ENCODE data around the gene TENM3. TPM values are rescaled to one million over a fixed set of nuclear protein-coding genes. Genes with fewer than 3 reads are reported as not detected.

TENM3 gene
- total RNA-seq, 1 experiment from 2014 or later: not detected

DNA sequence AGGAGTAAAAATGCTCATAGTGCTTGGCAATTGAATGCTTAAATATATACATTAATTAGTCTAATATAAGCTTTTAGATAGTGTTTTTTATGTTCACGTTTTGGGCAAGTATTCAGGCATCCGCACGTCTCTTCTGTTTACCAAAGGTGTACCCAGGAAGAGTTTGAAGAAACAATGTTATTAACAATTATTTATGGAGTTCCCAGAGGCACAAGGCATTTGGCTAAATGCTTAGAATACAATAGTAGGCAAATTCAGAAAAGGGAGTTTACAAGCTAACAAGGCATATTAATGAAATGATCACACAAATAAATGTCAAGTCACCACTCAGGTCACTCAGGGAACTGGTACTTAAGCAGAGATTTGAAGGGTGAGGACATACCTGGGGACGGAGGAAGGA lies 294.8 kb downstream of the TENM3 start:
- intact Hi-C loops (cut with micrococcal nuclease; ENCODE audit: unreplicated experiment): no loop called here

DNA sequence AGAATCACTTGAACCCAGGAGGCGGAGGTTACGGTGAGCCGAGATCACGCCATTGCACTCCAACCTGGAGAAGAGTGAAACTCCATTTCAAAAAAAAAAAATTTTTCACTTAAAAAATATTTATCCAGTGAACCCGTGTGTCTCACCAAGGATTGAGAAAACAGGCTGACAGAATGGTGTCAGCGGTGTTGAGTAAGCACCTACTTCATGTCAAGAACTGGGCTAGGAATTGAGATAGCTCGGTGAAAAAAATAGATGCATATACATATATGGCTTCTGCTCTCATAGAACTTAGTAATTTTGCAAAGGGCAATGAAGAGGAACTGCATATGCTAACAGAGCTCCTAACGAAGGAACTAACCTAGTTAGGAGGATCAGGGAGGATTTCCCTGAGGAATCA lies 297.3 kb downstream of the TENM3 start:
- Histone ChIP-seq H4K20me1 (ENCODE audit: insufficient read depth) (no peaks in the 10 kb centered on the region), H3K9me2 (ENCODE audit: insufficient read depth) (no peaks in the 10 kb centered on the region), H3K27ac (no peak overlapping the region), H3K79me2 (ENCODE audit: low read depth) (no peaks in the 10 kb centered on the region), H3K27me3 (ENCODE audit: insufficient read depth, low read depth) (no peaks in the 10 kb centered on the region), H3K36me3 (ENCODE audit: low read depth) (no peaks in the 10 kb centered on the region), H3K4me1 (replicated peaks; ENCODE audit: insufficient read depth) (no peaks in the 10 kb centered on the region), H3K9me3 (ENCODE audit: insufficient read depth, low read depth) (no peaks in the 10 kb centered on the region), H3K4me3 (no peak overlapping the region), H2AFZ (no peak overlapping the region), H3K4me2 (no peak overlapping the region), H3F3A (ENCODE audit: insufficient read depth, low read depth) (no peaks in the 10 kb centered on the region)
- TF ChIP-seq, protein P1, sequence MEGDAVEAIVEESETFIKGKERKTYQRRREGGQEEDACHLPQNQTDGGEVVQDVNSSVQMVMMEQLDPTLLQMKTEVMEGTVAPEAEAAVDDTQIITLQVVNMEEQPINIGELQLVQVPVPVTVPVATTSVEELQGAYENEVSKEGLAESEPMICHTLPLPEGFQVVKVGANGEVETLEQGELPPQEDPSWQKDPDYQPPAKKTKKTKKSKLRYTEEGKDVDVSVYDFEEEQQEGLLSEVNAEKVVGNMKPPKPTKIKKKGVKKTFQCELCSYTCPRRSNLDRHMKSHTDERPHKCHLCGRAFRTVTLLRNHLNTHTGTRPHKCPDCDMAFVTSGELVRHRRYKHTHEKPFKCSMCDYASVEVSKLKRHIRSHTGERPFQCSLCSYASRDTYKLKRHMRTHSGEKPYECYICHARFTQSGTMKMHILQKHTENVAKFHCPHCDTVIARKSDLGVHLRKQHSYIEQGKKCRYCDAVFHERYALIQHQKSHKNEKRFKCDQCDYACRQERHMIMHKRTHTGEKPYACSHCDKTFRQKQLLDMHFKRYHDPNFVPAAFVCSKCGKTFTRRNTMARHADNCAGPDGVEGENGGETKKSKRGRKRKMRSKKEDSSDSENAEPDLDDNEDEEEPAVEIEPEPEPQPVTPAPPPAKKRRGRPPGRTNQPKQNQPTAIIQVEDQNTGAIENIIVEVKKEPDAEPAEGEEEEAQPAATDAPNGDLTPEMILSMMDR (conservative IDR thresholded peaks at IDR 0.05): no peak
- TF ChIP-seq EZH2 (IDR thresholded peaks at IDR 0.05; ENCODE audit: low read depth): no peak
- CTCF ChIA-PET: no interaction called here
- no TSS peak for BruUV-seq (replicated peaks)
- intact Hi-C loops (cut with micrococcal nuclease; ENCODE audit: unreplicated experiment): no loop called here
- DNase-seq: no peak
- POLR2A ChIA-PET (ENCODE audit: unreplicated experiment): no interaction called here

More for the DNA sequence above, 294.8 kb downstream of the TENM3 start:
- ChIA-PET POLR2A (ENCODE audit: unreplicated experiment) (no interaction called here), CTCF (no interaction called here)
- Histone ChIP-seq H3K4me1 (replicated peaks; ENCODE audit: insufficient read depth) (no peaks in the 10 kb centered on the region), H3K27me3 (ENCODE audit: insufficient read depth, low read depth) (no peaks in the 10 kb centered on the region), H4K20me1 (ENCODE audit: insufficient read depth) (no peaks in the 10 kb centered on the region), H3K27ac (no peak overlapping the region), H3F3A (ENCODE audit: insufficient read depth, low read depth) (no peaks in the 10 kb centered on the region), H3K4me3 (no peak overlapping the region), H3K36me3 (ENCODE audit: low read depth) (no peaks in the 10 kb centered on the region), H3K4me2 (no peak overlapping the region), H3K79me2 (ENCODE audit: low read depth) (no peaks in the 10 kb centered on the region), H2AFZ (no peak overlapping the region), H3K9me2 (ENCODE audit: insufficient read depth) (no peaks in the 10 kb centered on the region), H3K9me3 (ENCODE audit: insufficient read depth, low read depth) (no peaks in the 10 kb centered on the region)
- no peak for DNase-seq
- TF ChIP-seq, protein P1 (conservative IDR thresholded peaks at IDR 0.05): no peak
- no peak for TF ChIP-seq EZH2 (IDR thresholded peaks at IDR 0.05; ENCODE audit: low read depth)
- no TSS peak for BruUV-seq (replicated peaks)

DNA sequence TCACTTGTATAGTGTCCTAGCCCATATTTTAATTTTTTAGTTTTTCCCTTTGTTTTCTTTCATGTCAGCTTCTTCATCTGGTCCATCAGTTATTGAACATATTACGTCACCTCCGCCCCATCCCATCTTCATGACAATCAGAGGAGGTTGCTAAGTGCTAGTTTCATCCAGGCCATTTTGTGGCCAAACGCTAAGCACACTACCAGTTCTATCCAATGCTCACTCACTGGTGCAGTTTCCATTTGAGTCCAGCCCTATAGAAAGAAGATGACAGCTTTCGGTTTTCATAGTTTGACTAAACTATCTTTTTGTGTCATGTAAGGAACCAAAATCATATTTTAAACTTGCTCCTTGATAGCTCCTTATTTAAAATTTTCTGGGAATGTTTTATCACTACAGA lies 304.2 kb downstream of the TENM3 start:
- TF ChIP-seq EZH2 (IDR thresholded peaks at IDR 0.05; ENCODE audit: low read depth): no peak
- Histone ChIP-seq H3K27ac (no peak overlapping the region), H2AFZ (no peak overlapping the region), H3K9me3 (ENCODE audit: insufficient read depth, low read depth) (no peaks in the 10 kb centered on the region), H3K79me2 (ENCODE audit: low read depth) (no peaks in the 10 kb centered on the region), H4K20me1 (ENCODE audit: insufficient read depth) (no peaks in the 10 kb centered on the region), H3K4me3 (no peak overlapping the region), H3K4me2 (no peak overlapping the region), H3K27me3 (ENCODE audit: insufficient read depth, low read depth) (no peaks in the 10 kb centered on the region), H3K36me3 (ENCODE audit: low read depth) (no peaks in the 10 kb centered on the region), H3K9me2 (ENCODE audit: insufficient read depth) (no peaks in the 10 kb centered on the region), H3K4me1 (replicated peaks; ENCODE audit: insufficient read depth) (no peaks in the 10 kb centered on the region), H3F3A (ENCODE audit: insufficient read depth, low read depth) (no peaks in the 10 kb centered on the region)
- ChIA-PET POLR2A (ENCODE audit: unreplicated experiment) (no interaction called here), CTCF (no interaction called here)
- intact Hi-C loops (cut with micrococcal nuclease; ENCODE audit: unreplicated experiment): no loop called here
- DNase-seq: no peak
- BruUV-seq (replicated peaks): no TSS peak

DNA sequence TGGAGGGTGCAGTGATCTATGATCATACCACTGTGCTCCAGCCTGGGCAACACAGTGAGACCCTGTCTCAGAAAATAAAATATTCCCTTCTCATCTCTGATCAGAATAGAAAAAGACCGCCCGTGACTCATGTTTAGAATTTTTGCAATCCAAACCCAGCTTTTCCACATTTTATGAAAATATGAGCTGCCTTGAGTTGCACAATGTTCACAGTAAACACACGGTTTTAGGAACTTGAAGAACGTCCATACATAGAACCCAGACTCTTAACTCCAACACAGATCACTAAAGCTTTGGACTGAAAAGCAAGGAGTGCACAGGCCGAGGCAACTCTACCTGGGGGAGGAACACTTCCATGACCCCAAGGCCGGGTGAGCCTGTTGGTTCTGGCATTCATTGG lies 305.0 kb downstream of the TENM3 start:
- H2AFZ ChIP-seq: no peak overlapping the region
- H3K4me1 ChIP-seq (replicated peaks; ENCODE audit: insufficient read depth): no peaks in the 10 kb centered on the region
- intact Hi-C loops (cut with micrococcal nuclease; ENCODE audit: unreplicated experiment): no loop called here
- H3F3A ChIP-seq (ENCODE audit: insufficient read depth, low read depth): no peaks in the 10 kb centered on the region
- no peaks in the 10 kb centered on the region for H3K79me2 ChIP-seq (ENCODE audit: low read depth)
- no peak overlapping the region for H3K4me2 ChIP-seq
- no peaks in the 10 kb centered on the region for H4K20me1 ChIP-seq (ENCODE audit: insufficient read depth)
- no peak for DNase-seq
- no peak overlapping the region for H3K27ac ChIP-seq
- no TSS peak for BruUV-seq (replicated peaks)
- no peak overlapping the region for H3K4me3 ChIP-seq
- TF ChIP-seq EZH2 (IDR thresholded peaks at IDR 0.05; ENCODE audit: low read depth): no peak
- TF ChIP-seq, protein P1 (conservative IDR thresholded peaks at IDR 0.05): no peak
- CTCF ChIA-PET: no interaction called here
- no peaks in the 10 kb centered on the region for H3K9me3 ChIP-seq (ENCODE audit: insufficient read depth, low read depth)
- H3K9me2 ChIP-seq (ENCODE audit: insufficient read depth): no peaks in the 10 kb centered on the region
- POLR2A ChIA-PET (ENCODE audit: unreplicated experiment): no interaction called here
- H3K36me3 ChIP-seq (ENCODE audit: low read depth): no peaks in the 10 kb centered on the region
- no peaks in the 10 kb centered on the region for H3K27me3 ChIP-seq (ENCODE audit: insufficient read depth, low read depth)
